Endothelial cell of umbilical vein (primary cell): ENCODE results near the gene SAYSD1.

Experiments used
- CTCF ChIP-seq, 2 donors: IDR thresholded peaks; 1 replicate in 1 of 2; 2 replicates in 1 of 2; pipeline ENCODE4 v1.5.1; 2011; ENCODE audit warnings: low read length in 2 of 2, mild to moderate bottlenecking in 2 of 2, moderate library complexity in 2 of 2, control low read depth in 1 of 2, inconsistent platforms in 1 of 2, low read depth in 1 of 2; ENCODE audit not compliant: insufficient read depth in 1 of 2; ENCODE audit errors: extremely low read depth in 1 of 2
- EZH2 ChIP-seq: IDR thresholded peaks from 2 replicates; pipeline ENCODE4 v1.6.1; 2012; ENCODE audit warnings: borderline replicate concordance, low read depth, mild to moderate bottlenecking, moderate library complexity, low read length, inconsistent platforms; ENCODE audit not compliant: severe bottlenecking
- MAX ChIP-seq: IDR thresholded peaks from 2 replicates; pipeline ENCODE4 v1.6.1; 2011; ENCODE audit not compliant: insufficient read depth, insufficient read length
- POLR2A ChIP-seq: IDR thresholded peaks from 2 replicates; pipeline ENCODE4 v1.6.1; 2012; ENCODE audit warnings: low read depth, mild to moderate bottlenecking, control low read depth, low read length
- POLR2AphosphoS5 ChIP-seq: IDR thresholded peaks from 2 replicates; pipeline ENCODE4 v1.6.1; 2012; ENCODE audit warnings: low read depth, mild to moderate bottlenecking, control low read depth, low read length, moderate library complexity; ENCODE audit not compliant: insufficient read depth

- TF ChIP-seq CTCF (IDR thresholded peaks at IDR 0.05; ENCODE audit: extremely low read depth in 1 of 2, insufficient read depth in 1 of 2, low read depth in 1 of 2, low read length in 2 of 2), result no peak
- no peak for TF ChIP-seq POLR2AphosphoS5
- TF ChIP-seq POLR2A, result no peak
- TF ChIP-seq MAX, result no peak
- TF ChIP-seq EZH2, result no peak
These were observed 9.1 kb upstream of the SAYSD1 start for GRCh38 chr6:39124114-39124513.
